GM10266 (cell line): ENCODE results near the gene ERCC2.

ENCODE experiments used
- DNase-seq: peaks from one replicate; pipeline ENCODE4 v3.0.0; 2012; ENCODE audit errors: extremely low spot score
- TF ChIP-seq, protein P1 (sequence below): IDR thresholded peaks from 2 replicates; pipeline ENCODE4 v1.5.1; 2012; ENCODE audit warnings: mild to moderate bottlenecking, low read depth; ENCODE audit not compliant: control insufficient read depth, insufficient read depth; ENCODE audit errors: missing control alignments

The ERCC2 gene

DNA sequence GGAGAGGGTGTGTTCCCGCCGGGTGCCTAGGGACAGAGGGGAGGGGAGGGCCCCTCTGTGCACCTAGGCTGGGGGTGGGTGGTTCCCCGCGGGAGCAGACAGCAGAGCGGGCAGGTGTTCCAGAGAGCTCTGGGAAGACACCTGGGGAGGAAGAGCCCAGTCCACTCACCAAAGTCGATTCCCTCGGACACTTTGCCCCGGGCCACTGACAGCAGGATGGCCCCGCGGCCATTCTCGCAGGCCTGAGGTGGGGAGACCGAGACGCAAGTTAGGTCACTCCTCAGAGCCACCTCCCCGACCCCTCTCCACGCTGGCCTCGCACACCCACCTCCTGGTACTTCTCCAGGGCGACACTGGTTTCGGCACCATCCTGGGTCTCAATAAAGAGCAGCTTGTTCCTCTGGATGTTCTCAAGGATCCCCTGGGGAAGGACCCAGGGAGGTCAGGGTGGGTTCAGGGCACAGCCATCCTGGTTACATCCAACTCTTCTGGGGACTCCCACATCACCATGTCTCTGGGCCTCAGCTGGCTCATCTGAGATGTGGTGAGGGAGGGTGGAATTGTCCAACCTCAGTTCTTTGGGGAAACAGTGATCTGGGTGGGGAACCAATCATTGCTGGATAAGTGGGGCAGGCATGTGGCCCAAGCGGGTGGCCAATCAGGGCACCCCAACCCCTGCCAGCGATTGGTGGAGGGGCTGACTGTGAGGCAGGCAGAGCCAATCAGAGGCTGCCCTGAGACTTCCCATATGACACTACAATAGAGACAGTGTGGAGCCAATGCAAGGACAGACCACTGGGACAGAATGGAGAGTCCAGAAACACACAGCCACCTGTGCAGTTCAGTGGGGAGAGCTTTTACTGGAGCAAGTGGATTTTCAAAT lies 17.2 kb downstream of the ERCC2 start:
- DNase-seq, result no peak

DNA sequence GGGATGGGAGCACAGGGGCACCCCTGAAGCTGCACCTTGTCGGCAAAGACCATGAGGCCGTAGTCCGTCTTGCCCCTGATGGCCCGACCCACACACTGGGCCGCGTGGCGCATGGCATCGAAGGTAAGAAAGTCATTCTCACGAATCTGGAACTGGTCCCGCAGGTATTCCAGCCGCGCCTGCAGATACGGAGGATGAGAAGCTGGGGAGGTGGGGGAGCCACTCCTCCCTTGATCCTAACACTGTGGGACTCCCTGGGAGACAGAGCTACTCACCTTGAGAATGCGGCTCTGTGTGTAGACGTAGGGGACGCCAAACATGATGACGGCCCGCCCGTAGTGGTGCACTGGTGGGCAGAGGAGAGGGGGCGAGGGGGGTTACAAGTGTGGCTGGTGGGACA lies 17.9 kb downstream of the ERCC2 start:
- TF ChIP-seq, protein P1, sequence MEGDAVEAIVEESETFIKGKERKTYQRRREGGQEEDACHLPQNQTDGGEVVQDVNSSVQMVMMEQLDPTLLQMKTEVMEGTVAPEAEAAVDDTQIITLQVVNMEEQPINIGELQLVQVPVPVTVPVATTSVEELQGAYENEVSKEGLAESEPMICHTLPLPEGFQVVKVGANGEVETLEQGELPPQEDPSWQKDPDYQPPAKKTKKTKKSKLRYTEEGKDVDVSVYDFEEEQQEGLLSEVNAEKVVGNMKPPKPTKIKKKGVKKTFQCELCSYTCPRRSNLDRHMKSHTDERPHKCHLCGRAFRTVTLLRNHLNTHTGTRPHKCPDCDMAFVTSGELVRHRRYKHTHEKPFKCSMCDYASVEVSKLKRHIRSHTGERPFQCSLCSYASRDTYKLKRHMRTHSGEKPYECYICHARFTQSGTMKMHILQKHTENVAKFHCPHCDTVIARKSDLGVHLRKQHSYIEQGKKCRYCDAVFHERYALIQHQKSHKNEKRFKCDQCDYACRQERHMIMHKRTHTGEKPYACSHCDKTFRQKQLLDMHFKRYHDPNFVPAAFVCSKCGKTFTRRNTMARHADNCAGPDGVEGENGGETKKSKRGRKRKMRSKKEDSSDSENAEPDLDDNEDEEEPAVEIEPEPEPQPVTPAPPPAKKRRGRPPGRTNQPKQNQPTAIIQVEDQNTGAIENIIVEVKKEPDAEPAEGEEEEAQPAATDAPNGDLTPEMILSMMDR, result no peak
- DNase-seq, result no peak

More for the DNA sequence above, 17.2 kb downstream of the ERCC2 start:
- TF ChIP-seq, protein P1, result no peak

DNA sequence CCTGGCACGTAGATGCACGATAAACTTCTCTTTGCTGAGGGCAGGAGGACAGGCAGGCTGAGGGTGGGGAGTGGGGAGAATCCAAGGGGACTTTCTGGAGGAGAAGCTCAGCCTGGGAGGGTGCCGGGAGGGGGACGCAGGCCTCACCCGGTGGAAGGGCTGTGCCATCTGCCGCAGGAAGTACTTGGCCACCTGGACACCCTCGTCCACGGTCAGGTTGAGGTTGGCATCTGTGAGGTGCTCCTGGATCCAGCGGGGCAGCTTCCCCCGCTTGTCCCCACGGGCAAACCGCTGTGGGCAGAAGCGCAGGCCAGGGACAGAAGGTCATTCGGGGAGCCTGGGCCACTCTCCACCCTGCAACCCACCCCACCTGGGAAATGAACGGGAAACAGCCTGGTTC lies 18.3 kb downstream of the ERCC2 start:
- no peak for DNase-seq
- TF ChIP-seq, protein P1, result no peak

DNA sequence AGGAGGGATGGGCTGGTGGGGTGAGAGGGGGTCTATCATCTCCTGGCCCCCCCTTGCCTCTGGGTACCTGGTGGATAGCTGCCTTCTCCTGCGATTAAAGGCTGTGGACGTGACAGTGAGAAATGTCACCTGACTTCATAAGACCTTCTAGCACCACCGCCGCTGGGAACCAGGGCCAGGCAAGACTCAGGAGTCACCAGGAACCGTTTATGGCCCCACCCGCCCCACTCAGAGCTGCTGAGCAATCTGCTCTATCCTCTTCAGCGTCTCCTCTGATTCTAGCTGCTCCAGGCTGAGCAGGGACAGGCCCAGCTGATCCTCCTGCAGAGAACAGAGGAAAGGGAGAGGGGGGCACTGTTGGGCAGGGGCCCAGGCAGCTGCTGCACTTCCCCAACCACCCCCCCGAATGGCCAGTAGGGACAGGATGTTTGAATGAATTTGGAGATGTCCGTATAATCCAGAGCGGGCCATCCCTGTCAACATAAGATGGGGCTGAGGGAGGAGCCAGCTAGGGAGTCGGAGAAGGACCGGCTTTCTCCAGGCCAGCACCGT lies 18.9 kb downstream of the ERCC2 start:
- DNase-seq, result no peak
- TF ChIP-seq, protein P1, result no peak

DNA sequence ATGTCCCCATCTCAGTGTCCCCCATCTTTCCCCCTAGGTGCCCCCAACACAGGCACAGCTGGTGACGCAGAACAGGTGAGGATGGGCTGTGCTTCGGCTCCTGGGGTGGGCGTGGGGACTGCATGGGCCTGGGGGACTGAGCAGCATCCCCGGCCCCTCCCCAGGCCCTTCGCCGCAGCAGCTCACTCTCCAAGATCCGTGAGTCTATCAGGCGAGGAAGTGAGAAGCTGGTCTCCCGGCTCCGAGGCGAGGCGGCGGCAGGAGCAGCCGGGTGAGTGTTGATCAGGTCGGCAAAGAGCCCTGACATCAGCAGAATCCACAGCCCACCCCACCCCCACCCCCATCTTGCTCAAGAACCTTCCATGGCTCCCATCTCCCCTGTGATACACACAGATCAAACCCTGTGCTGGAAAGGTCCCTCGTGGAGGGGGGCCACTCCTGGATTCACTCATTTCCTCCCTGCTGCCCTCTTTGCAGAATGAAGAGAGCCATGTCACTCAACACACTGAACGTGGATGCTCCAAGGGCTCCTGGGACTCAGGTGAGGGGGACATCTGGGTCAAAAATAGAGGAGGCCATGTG lies 19.8 kb downstream of the ERCC2 start:
- DNase-seq, result no peak
- TF ChIP-seq, protein P1, result no peak

DNA sequence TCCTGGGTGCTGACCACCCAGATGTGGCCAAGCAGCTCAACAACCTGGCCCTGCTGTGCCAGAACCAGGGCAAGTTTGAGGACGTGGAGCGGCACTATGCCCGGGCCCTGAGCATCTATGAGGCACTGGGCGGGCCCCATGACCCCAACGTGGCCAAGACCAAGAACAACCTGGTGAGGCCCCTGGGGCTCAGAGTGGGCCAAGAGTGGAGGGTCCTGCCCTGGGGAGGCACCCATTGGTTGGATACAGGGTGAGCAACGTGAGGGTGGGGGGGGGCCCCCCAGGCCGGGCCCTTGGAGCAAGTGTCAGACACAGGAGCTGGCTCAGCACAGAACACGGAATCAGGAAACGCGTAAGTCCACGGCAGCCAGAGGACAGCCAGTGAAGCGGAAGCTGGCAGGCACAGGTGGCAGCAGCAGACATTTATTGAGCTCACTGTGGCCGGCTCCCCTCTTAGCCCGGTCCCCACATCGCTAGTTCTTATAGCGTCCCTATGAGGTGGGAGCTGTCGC lies 20.9 kb downstream of the ERCC2 start:
- DNase-seq, result no peak
- TF ChIP-seq, protein P1, result no peak

DNA sequence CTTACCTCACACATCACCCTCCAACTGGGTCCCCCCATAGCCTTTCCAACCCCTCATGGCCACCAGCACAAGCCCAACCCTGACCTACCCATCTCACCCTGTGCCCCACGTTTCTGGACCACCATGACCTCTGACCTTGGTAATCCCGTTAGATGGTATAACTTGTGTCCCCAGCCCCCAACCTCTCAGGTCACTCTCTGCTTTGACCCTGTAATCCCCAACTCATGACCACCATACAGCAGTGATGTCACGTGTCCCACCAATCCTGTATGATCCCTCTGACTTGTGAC lies 21.3 kb downstream of the ERCC2 start:
- TF ChIP-seq, protein P1, result no peak
- no peak for DNase-seq
